Liver (tissue), 9 donors: ENCODE measurements around the gene PBX4. TPM values are rescaled to one million over a fixed set of nuclear protein-coding genes. Genes with fewer than 3 reads are reported as not detected.

Experiments
- DNase-seq: peaks from one replicate; pipeline ENCODE4 v3.0.0-alpha.2; 2017; ENCODE audit warnings: low spot score
- H3K27ac ChIP-seq, 2 donors: one replicate each; pipeline ENCODE4 v1.7.0; 2013; ENCODE audit warnings: inconsistent platforms in 2 of 2, low read length in 2 of 2, control low read depth in 1 of 2, low read depth in 1 of 2, mild to moderate bottlenecking in 1 of 2
- H3K27me3 ChIP-seq, 4 donors: one replicate each; pipeline versions ENCODE4 v1.6.1 to v1.7.0; 2013; ENCODE audit warnings: low read length in 3 of 4, inconsistent platforms in 1 of 4, mild to moderate bottlenecking in 1 of 4, moderate library complexity in 1 of 4; ENCODE audit not compliant: control insufficient read depth in 4 of 4, insufficient read depth in 4 of 4
- H3K36me3 ChIP-seq, 4 donors: one replicate each; pipeline versions ENCODE4 v1.6.1 to v1.7.0; 2013; ENCODE audit warnings: low read length in 3 of 4, mild to moderate bottlenecking in 3 of 4, low read depth in 1 of 4, moderate library complexity in 1 of 4; ENCODE audit not compliant: control insufficient read depth in 4 of 4, insufficient read depth in 3 of 4
- H3K4me1 ChIP-seq, 4 donors: one replicate each; pipeline versions ENCODE4 v1.6.1 to v1.7.0; 2013; ENCODE audit warnings: low read length in 3 of 4, mild to moderate bottlenecking in 3 of 4, moderate library complexity in 1 of 4; ENCODE audit not compliant: control insufficient read depth in 4 of 4, insufficient read depth in 4 of 4
- H3K4me3 ChIP-seq, 3 donors: one replicate each; pipeline versions ENCODE4 v1.6.1 to v1.7.0; 2013; ENCODE audit warnings: low read length in 3 of 3, control low read depth in 1 of 3, low read depth in 1 of 3, mild to moderate bottlenecking in 1 of 3
- H3K9ac ChIP-seq, 2 donors: one replicate each; pipeline ENCODE4 v1.7.0; 2013; ENCODE audit warnings: low read length in 2 of 2, mild to moderate bottlenecking in 2 of 2, moderate library complexity in 2 of 2, control low read depth in 1 of 2, low read depth in 1 of 2
- H3K9me3 ChIP-seq, 4 donors: one replicate each; pipeline versions ENCODE4 v1.6.1 to v1.7.0; 2013; ENCODE audit warnings: low read length in 3 of 4; ENCODE audit not compliant: control insufficient read depth in 4 of 4
- EGR1 ChIP-seq, 2 donors: IDR thresholded peaks; 2 replicates each; pipeline ENCODE4 v1.6.1; 2016 to 2018; ENCODE audit warnings: antibody characterized with exemption in 2 of 2, low read depth in 2 of 2
- FOXA1 ChIP-seq: IDR thresholded peaks from 2 replicates; pipeline ENCODE4 v1.6.1; 2016; ENCODE audit warnings: antibody characterized with exemption
- FOXA2 ChIP-seq: IDR thresholded peaks from 2 replicates; pipeline ENCODE4 v1.6.1; 2016; ENCODE audit warnings: antibody characterized with exemption
- GABPA ChIP-seq, 2 donors: IDR thresholded peaks in 1 of 2; conservative IDR thresholded peaks in 1 of 2; 2 replicates each; pipeline ENCODE4 v1.6.1; 2016; ENCODE audit warnings: antibody characterized with exemption in 2 of 2, mild to moderate bottlenecking in 1 of 2, moderate library complexity in 1 of 2
- HNF4G ChIP-seq: IDR thresholded peaks from 2 replicates; pipeline ENCODE4 v1.6.1; 2016; ENCODE audit warnings: antibody characterized with exemption
- JUND ChIP-seq, 2 donors: IDR thresholded peaks; 2 replicates each; pipeline ENCODE4 v1.6.1; 2016; ENCODE audit warnings: antibody characterized with exemption in 2 of 2
- RAD21 ChIP-seq, 2 donors: IDR thresholded peaks; 2 replicates each; pipeline ENCODE4 v1.6.1; 2016; ENCODE audit warnings: antibody characterized with exemption in 2 of 2, mild to moderate bottlenecking in 2 of 2
- SP1 ChIP-seq: IDR thresholded peaks from 2 replicates; pipeline ENCODE4 v1.6.1; 2018; ENCODE audit warnings: antibody characterized with exemption, mild to moderate bottlenecking
- WGBS: extraction: QIAGEN DNeasy Blood & Tissue Kit; methylation state at CpG from one replicate; pipeline ENCODE4 v1.1.7; 2013; 5-methylcytosine and 5-hydroxymethylcytosine counted together
- polyA plus RNA-seq, 2 donors: library from polyadenylated mRNA; stranded (reverse) in 1 of 2; unstranded in 1 of 2; fragments of 200-250 nt in 1 of 2; fragments of >200 nt in 1 of 2; fragmentation: Nextera tagmentation in 1 of 2; extraction: Ambion mirVana in 1 of 2; gene quantifications; one replicate each; pipeline versions ENCODE4 v1.2.1 to v1.2.3, GENCODE V29; 2013 to 2015
- total RNA-seq, 2 donors: library from RNA; depleted of rRNA; stranded (reverse); fragments of >200 nt; gene quantifications; one replicate each; pipeline ENCODE4 v1.2.3, GENCODE V29; 2014
- TF ChIP-seq, protein P1 (sequence below): IDR thresholded peaks from 2 replicates; pipeline ENCODE4 v1.6.1; 2016; ENCODE audit warnings: antibody characterized with exemption
- TF ChIP-seq, protein P2 (sequence below): IDR thresholded peaks from 2 replicates; pipeline ENCODE4 v1.6.1; 2016; ENCODE audit warnings: antibody characterized with exemption
- TF ChIP-seq, protein P3 (sequence below): IDR thresholded peaks from 2 replicates; pipeline ENCODE4 v1.6.1; 2016; ENCODE audit warnings: antibody characterized with exemption
- TF ChIP-seq, protein P4 (sequence below): fragments of 150-350 bp; IDR thresholded peaks from 2 replicates; pipeline ENCODE4 v1.5.1; 2017; ENCODE audit warnings: improper control_type of control experiment, low read depth, low read length; ENCODE audit not compliant: missing input control
- donor health status: healthy.
- donor health status: healthy.
- donor health status: healthy.
- donor health status: healthy.
- donor health status: healthy.

PBX4 gene
- total and polyA plus RNA-seq, 4 donors: 0.19 to 0.59 (median 0.21) TPM; not detected in 1

DNA sequence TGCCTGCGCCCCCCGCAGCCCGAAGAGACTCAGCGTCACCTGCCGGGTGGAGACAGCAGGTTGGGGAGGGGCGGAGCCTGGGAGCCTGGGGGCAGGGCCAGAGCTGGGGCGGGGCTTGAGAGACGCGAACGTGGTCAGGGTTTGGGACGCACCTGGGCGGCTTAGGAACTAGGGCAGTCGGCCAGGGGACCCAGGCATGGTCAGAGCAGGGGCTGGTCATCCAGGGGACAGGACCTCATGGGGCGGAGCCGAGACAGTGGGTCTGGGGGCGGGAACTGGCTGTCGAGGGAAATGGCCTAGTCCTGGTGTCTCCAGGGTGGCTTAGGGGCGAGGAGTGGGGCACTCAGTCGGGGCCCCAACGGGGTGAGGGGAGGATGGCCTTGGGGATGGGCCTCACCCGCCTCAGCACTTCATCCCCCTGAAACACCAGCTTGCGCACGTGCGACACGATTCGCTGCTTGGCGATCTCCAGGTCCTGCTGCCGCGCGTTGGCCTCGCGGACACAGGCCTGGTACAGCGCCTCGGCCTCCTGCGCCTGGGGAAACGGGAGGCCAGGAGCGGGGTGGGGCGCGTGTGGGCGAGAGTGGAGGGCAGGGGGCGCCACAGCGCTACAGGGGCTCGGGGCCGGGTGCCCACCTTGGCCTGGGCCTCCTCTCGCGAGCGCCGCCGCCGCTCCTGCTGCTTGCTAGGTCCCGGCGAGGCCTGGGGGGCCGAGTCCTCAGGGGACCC, 19.2 kb upstream of the PBX4 start:
- Histone ChIP-seq H3K27me3 (no peaks in the 10 kb centered on the region), H3K9ac (no peak overlapping the region), H3K4me3 (no peak overlapping the region), H3K9me3 (no peaks in the 10 kb centered on the region), H3K27ac (no peak overlapping the region), H3K4me1 (peaks cover 0 to 1% (median under 1%) of the 10 kb centered on the region in 4 donors), H3K36me3 (peaks cover 3 to 12% (median 5%) of the 10 kb centered on the region in 4 donors)
- TF ChIP-seq FOXA1 (no peak), RAD21 (IDR thresholded peaks at IDR 0.05) (no peak)
- no peak for DNase-seq
- 68% methylated on average over 53 of the region's 53 CpGs for WGBS

DNA sequence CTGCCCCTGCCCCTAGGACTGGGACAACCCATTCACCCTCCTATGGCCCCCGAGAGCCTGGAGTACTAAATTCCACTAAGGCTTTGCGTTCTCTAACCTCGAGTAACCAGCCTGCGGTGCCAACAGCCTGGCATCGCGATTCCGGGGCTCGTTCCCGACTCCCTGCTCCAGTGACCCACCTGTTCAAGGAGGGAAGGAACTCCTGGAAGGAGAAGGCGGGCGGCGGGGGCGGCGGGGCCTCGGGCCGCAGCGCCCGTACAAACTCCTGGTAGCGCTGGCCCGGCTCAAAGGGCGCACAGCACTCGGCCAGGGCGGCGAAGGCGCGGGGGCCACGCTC, 18.7 kb upstream of the PBX4 start:
- no peak overlapping the region for H3K4me3 ChIP-seq
- H3K27ac ChIP-seq: no peak overlapping the region
- no peaks in the 10 kb centered on the region for H3K4me1 ChIP-seq
- WGBS: 69% methylated on average over 27 of the region's 27 CpGs
- TF ChIP-seq GABPA (IDR thresholded peaks at IDR 0.05 in 1 of 2, conservative IDR thresholded peaks at IDR 0.05 in 1 of 2): no peak
- no peak for TF ChIP-seq FOXA2
- TF ChIP-seq SP1: no peak
- TF ChIP-seq, protein P1, sequence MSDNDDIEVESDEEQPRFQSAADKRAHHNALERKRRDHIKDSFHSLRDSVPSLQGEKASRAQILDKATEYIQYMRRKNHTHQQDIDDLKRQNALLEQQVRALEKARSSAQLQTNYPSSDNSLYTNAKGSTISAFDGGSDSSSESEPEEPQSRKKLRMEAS: no peak
- TF ChIP-seq, protein P2, sequence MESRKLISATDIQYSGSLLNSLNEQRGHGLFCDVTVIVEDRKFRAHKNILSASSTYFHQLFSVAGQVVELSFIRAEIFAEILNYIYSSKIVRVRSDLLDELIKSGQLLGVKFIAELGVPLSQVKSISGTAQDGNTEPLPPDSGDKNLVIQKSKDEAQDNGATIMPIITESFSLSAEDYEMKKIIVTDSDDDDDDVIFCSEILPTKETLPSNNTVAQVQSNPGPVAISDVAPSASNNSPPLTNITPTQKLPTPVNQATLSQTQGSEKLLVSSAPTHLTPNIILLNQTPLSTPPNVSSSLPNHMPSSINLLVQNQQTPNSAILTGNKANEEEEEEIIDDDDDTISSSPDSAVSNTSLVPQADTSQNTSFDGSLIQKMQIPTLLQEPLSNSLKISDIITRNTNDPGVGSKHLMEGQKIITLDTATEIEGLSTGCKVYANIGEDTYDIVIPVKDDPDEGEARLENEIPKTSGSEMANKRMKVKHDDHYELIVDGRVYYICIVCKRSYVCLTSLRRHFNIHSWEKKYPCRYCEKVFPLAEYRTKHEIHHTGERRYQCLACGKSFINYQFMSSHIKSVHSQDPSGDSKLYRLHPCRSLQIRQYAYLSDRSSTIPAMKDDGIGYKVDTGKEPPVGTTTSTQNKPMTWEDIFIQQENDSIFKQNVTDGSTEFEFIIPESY: no peak
- TF ChIP-seq, protein P3, sequence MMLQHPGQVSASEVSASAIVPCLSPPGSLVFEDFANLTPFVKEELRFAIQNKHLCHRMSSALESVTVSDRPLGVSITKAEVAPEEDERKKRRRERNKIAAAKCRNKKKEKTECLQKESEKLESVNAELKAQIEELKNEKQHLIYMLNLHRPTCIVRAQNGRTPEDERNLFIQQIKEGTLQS: no peak
- H3K9ac ChIP-seq: no peak overlapping the region
- DNase-seq: no peak
- no peaks in the 10 kb centered on the region for H3K9me3 ChIP-seq
- peaks cover 3 to 12% (median 5%) of the 10 kb centered on the region in 4 donors for H3K36me3 ChIP-seq
- no peaks in the 10 kb centered on the region for H3K27me3 ChIP-seq

DNA sequence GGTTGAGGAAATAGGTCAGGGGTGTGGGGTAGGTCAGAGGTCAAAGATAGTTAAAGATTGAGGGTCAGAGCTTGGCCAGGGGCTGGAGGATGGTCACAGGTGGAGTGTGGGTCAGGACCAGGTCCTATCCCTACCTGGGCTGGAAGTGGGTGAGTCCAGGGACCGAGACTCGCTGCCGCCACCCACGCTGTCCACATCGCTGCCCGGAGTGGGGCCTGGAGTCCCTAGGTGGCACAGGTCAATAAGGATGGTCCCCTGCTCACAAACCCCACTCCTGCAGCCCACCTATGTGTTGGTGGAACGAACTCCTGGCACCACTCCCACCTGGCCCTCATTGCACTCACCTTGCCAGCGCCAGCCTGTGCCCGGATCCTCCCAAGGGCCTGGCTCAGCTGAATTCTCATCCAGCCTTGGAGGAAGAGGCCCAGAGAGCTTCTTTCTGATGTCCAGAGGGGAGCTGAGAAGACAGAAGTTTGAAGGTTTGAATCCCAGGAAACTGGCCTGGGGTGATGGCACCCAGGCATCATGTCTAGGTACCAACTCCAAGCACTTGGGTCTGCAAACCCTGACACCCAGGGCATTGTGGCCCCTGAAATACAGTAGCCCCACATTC, 18.2 kb upstream of the PBX4 start:
- no peaks in the 10 kb centered on the region for H3K9me3 ChIP-seq
- no peaks in the 10 kb centered on the region for H3K4me1 ChIP-seq
- peaks cover 3 to 11% (median 5%) of the 10 kb centered on the region in 4 donors for H3K36me3 ChIP-seq
- no peak overlapping the region for H3K9ac ChIP-seq
- no peaks in the 10 kb centered on the region for H3K27me3 ChIP-seq
- TF ChIP-seq EGR1 (IDR thresholded peaks at IDR 0.05; ENCODE audit: low read depth in 2 of 2) (no peak), RAD21 (IDR thresholded peaks at IDR 0.05) (no peak), HNF4G (no peak), JUND (IDR thresholded peaks at IDR 0.05) (no peak)
- TF ChIP-seq, protein P3: no peak
- TF ChIP-seq, protein P1: no peak
- TF ChIP-seq, protein P4, sequence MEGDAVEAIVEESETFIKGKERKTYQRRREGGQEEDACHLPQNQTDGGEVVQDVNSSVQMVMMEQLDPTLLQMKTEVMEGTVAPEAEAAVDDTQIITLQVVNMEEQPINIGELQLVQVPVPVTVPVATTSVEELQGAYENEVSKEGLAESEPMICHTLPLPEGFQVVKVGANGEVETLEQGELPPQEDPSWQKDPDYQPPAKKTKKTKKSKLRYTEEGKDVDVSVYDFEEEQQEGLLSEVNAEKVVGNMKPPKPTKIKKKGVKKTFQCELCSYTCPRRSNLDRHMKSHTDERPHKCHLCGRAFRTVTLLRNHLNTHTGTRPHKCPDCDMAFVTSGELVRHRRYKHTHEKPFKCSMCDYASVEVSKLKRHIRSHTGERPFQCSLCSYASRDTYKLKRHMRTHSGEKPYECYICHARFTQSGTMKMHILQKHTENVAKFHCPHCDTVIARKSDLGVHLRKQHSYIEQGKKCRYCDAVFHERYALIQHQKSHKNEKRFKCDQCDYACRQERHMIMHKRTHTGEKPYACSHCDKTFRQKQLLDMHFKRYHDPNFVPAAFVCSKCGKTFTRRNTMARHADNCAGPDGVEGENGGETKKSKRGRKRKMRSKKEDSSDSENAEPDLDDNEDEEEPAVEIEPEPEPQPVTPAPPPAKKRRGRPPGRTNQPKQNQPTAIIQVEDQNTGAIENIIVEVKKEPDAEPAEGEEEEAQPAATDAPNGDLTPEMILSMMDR: no peak
- DNase-seq: no peak
- no peak overlapping the region for H3K27ac ChIP-seq
- WGBS: 98% methylated on average over 9 of the region's 9 CpGs
- no peak overlapping the region for H3K4me3 ChIP-seq
